Fibroblast of peridontal ligament (primary cell): ENCODE results near the gene ESPN.
"Not testable (repeated sequence)": the region's sequence is repeated elsewhere in the genome, so short reads cannot be mapped to it uniquely, and the experiment has no call there.

Source experiments
- DNase-seq: peaks from one replicate; pipeline ENCODE4 v3.0.0-alpha.2; 2010; ENCODE audit errors: extremely low read depth

Gene ESPN

DNA sequence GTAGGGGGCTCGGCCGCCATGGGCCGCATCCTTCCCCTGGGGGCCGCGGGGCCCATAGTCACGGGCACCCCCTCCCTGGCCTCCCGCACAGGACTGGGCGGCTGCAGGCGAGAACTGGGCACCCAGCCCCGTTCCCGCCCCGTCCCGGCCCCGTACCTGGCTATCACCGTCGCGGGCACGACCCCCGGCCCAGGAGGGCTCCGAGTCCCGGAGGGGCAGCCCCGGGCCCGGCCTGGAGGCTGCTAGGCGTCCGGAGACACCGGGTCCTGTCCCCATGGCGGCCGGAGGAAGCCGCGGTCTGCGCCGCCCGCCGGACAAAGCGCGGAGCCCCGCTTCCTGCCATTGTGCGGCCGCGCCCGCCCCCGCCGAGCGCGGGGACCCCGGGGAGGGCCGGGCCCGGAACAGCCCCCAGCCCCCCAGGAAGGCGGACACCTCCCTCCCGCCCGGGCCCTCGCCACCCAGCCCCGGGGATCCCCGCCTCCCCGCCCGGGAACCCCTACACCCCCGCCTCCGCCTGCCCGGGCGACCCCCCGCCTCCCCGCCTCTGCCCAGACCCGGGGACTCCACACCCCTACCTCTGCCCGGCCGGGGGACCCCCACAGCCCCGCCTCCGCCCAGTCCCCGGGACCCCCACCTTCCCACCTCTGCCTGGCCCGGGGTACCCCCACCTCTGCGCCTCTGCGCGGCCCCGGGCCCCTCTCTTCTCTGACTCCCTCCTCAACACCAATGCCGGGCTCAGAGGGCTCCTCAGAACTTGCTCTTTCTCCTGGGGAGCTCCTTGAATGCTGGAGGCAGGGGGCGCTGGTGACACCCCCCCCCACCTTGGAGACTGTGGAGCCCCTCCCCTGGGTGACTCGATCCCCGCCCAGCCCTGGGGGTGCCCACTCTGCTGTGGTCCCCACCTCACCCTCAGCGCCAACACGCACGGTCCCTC lies 60.9 kb downstream of the ESPN start:
- no peak for DNase-seq

DNA sequence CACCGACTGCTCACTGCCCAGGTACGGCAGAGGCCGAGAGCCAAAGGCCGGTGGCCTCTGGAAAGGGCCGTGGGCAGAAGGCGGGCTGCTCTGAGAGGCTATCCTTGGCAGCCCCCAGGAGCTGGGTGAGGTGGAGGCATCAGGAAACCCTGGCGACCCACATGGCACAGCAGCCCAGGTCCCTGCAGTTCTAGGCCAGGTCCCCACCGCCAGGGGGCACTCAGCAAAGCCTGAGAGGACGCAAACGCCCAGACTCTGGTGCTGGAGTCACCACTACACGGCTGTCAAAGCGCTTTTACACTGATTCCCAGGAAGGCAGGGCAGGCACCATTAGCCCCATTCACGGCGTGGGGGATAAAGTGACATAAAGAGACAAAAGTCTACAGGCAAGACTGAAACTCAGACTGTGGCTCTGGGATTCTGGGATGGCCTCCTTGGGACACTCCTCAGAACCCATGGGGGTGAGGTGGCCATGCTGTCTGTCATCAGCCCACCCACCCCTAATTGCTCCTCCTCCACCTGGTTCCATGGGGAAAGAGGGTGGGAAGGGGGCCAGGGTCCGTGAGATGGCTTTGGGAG lies 61.9 kb downstream of the ESPN start:
- peak; percentile 74 for DNase-seq

DNA sequence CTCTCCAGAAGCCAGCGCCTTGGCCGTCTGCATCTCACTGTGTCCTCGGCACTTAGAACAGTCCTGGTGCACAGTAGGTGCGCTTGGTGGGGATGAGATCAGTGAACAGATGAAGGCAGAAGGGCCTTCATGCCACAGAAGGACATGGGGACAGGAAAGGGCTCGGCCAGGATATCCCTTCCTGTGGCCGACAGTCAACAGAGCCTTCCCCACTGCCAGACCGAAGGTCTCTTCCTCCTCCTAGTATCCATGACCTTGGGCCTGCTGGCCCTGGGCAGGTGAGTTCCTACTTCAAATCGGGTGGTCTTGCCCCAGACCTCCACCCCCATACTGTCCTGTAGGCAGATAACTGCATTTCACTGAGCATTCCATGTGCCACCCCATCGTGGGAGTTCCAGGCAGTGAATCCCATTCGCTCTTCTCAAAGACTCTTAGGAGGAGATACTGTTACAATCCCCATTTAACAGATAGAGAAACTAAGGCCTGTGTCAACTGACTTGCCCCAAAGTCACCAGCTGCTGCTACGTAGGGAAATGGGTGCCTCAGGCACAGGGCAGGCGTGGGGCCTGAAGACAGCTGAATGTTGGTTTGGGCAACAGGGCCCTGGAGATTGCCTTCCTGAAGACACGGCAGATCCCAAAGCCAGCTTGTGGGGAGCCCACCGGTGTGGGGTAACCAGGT lies 63.4 kb downstream of the ESPN start:
- DNase-seq, result no peak

DNA sequence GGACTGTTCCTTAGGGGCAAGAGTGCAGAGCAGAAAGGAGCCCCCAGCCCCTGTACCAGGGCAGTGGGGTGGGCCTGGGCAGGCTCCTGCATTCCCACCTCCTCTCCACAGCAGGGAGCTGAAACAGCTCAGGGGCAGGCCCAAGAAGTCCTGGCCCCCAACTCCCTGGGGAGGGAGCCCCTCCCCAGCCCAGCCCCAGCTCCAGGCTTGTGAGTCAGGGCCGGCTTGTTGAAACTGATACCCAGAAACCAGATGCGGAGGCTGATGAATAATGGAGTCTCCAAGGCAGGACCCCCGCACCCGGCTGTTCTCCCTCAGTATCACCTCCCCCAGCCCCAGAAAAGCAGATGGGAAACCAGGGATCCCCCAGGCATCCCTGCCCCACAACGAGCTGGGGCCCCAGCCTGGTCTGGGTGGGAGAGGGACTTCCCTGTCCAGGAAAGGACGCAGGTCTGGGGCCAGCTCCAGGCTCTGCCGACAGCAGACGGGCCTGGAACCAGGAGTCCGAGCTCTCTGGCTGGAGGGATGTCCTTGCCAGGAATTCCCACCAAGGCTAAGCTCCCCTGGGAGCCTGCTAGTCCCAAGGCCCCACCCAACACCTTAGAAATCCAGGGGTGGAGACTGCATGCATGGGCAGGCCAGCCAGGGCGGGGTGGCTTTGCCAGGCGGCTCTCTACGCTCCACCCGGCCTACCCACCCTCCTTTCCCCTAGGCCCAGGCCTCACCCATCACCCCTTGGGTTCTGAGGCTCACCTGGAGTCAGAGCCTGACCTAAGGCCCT lies 64.2 kb downstream of the ESPN start:
- DNase-seq, result no peak

DNA sequence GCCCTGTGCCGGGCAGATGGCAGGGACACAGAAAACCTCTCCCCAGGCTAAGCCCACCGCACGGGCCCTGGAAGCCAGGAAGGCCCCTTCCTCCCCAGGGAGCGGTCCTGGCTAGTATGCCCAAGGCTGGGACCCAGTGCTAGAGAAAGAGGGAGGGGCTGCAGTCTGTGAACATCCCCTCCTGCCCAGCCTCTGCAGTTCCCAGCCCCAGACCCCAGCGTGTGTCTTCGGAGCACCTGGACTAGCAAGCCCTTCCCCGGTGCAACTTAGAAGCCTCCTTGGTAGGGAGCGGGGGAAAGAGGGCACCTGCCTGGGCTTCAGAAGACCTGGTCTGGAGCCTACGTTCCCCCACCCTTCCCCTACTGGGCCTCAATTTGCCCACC lies 64.8 kb downstream of the ESPN start:
- DNase-seq, result no peak

DNA sequence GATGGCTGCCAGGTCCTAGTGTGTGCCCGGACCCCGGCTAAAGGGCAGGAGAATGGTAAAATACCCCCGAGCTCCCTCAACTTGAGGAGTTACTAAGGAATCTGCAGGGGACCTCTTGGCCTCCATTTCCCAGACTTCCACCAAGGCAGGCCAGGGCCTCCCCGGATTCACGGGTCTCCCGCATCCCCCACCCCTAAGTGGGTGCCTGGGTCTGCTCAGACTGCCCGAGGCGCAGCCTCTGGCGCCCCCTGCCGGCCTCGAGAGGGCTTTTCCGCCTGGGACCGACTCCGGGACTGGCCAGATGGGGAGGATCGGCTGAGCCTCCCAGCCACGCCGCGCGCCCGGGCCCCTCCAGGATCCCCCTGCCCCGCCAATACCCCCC lies 65.2 kb downstream of the ESPN start:
- DNase-seq, result peak; percentile 62

DNA sequence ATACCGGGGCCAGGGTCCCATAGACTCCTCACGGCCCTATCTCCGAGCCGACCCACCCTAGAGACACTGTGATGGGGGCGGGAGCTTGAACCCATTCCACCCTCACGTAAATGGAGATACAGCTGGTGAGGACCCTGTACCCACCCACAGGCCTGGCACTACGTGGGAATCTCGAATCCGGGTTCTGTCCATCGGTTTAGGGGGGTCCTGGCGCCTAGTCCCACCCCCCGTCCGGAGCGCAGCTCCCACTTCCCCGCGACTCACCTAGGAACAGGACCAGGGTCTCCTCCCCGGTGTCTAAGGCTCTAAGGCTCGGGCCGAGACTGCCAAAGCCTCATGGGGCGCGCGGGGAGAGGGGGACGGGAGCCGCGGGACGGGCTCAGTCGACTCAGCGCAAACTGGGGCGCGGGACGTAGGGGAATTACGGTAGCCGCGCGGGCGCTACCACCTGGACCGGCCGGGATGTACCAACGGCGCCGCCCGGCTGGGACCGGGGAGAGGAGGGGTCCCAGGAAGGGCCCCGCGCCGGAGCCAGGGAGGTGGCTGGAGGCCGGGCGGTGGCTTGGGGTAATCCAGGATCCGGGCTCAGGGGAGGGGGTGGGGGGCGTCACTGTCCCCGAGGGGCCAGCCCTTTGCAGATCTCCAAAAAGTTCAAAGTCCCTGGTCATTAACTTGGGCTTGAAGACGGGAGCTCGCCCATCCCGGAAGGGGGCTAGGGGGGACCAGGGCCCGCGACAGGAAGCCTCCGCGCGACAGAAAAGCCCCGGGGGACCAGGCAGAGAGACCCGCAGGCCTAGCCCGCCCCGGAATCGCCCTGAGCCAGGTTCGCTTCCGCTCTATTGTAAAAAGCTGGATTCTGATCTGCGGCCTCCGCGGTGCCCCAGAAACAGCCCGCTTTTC lies 65.9 kb downstream of the ESPN start:
- peak; percentile 54 for DNase-seq

DNA sequence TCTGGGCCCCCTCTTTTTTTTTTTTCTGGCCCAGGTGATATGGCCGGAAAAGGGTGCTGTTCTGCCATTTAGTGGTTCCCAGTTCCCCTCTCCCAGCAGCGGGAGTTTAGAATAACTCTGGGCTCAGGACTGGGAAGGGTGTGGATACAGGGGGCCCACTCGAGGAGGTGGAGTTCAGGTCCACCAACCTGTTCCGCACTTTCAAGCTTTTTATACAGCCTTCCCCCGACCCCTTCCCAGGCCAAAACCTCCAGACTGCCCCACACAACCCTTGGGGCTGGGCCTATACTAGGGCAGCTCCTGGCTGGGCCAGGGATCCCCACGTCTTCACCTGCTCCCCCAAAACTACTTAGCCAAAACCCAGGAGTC lies 66.5 kb downstream of the ESPN start:
- DNase-seq, result no peak

DNA sequence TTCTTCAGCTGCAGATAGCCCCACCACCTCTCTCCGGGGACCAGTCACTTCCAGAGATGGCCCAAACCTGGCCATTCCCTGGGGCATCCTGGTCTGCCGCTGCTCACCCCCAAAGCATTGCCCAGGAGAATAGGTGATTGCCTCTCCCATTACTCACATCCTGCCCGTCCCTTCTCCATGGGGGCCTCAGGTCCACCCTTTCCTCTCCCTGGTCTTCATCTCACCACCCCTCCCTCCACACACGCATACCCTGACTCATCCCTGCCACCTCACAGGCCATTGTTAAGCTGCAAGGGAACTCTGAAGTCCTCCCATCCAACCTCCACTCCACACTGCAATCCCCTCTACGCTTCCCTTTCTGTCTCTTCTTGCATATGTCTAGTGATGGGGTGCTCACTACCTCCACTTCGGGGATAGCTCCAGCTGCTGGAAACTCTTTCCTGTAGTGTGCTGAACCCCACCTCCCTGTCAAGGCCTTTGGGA lies 66.9 kb downstream of the ESPN start, which contains the start of gene PLEKHG5:
Gene PLEKHG5, minus strand, starts transcription at position 188 of the 483 bp plus-strand sequence. CDS start 14,096 bp downstream, outside the sequence.
- peak; percentile 39 for DNase-seq

DNA sequence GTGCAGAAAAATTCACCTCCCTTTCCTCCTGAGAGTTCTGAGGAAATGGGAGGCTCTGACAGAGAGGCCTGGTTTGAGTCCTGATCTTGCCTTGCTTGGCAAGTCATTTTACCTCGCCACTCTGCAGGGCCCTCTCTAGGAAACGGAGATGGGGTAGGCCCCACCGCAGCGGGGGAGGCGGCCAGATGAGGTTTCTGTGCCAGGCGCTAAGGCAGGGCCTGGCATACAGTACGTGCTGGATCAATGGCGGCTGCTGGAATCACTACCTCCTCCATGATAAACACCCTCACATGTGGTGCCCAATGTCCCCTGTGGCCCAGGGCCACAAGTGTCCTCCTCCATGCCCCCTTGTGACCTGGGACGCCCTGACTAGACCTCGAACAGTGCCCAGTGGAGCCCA lies 67.4 kb downstream of the ESPN start:
- no peak for DNase-seq

DNA sequence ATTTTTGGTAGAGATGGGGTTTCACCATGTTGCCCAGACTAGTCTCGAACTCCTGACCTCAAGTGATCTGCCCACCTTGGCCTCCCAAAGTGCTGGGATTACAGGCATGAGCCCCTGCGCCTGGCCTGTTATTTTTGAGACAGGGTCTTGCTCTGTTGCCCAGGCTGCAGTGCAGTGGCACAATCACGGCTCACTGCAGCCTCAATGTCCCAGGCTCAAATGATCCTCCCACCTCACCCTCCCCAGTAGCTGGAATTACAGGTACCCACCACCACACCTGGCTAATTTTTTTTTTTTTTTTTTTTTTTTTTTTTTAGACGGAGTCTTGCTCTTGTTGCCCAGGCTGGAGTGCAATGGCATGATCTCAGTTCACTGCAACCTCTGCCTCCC lies 69.3 kb downstream of the ESPN start:
- not testable (repeated sequence) for DNase-seq

DNA sequence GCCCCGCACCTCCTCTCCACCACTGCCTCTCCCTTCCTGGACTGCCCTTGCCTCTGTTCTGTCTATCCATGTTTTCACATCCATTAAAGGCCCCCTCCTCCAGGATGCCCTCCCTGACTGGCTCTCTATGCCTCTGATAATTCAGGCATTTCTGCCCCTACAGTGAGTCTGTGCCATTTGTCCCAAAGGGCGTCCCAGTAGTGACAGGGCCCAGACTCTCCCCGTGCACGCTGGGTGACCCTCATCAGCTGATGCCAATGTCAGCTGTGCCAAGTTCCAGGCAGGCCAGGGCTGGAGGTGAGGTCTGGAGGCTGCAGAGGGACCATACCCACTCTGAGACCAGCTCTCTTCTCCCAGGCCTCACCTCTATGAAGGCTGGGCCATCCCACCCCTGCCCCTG lies 70.1 kb downstream of the ESPN start:
- no peak for DNase-seq

DNA sequence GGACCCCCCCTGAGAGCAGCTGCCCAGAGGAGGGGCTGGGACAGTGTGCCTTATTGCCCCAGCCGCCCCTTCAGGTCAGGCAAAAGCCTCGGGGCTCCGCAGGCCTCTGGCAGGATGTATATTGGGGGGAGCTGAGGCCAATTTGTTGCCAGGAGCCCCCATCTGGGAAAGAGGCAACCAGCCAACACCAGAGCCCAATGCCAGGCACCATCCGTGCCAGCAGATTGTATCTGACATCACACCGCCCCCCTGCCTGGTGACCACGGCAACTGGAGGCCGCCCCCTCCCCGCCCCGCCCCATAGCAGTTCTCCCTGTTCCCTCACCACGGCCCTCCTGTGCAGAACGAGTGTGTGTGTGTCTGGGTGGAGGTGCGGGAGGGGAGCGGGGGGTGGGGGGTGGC lies 70.5 kb downstream of the ESPN start:
- no peak for DNase-seq

DNA sequence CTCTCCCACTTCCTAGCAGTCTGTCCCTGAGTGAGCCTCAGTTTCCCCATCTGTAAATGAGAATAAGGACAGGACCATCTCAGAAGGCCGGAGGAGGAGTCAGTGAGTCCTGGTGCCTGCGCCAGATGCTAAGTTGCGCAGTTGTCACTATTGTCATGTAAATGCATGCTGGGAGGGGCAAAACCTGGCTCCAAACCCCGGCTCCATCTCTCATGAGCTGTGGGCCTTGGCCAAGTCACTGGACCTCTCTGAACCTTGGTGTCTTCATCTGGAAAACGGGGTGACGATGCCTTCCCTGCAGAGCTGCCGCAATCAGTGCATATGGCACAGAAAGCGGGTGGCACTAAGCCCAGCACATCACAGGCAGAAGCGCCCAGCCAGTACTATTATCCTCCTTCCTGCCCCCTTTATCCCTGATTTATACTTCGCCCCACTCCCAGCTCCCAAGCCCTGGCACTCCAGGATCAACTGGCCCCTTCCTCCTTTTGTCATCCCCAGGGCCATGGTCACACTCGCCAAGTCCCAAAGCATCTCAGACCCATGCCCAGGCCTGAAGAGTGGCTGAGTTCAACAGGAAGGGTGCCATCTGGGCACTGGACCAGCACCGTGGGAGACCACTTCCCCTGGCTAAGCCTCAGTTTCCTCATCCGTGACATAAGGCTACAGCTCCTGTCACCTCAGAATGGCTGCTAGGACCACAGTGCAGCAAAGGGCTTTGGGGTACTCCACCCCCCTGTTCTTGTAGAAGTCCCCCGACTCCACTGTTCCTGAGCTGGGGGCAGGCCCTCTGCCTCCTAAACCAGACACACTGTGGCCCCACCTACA lies 71.2 kb downstream of the ESPN start:
- no peak for DNase-seq

DNA sequence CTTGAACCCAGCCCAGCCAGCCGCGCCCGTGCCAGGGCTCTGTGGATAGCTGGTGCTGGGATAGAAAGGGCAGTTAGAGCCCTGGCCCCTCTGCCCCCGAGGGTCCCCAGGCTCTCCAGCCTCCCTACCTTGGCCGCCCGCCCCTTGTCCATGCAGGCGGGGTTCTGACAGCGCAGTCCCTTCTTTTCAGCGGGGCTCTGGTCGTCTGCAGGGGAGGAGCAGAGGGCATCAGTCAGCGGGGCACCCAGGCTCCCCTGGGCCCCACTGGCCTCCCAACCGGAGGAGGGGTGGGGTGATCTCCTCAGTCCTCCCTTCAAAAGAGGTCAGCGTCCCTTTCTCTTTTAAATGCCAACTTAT lies 71.8 kb downstream of the ESPN start:
- no peak for DNase-seq

DNA sequence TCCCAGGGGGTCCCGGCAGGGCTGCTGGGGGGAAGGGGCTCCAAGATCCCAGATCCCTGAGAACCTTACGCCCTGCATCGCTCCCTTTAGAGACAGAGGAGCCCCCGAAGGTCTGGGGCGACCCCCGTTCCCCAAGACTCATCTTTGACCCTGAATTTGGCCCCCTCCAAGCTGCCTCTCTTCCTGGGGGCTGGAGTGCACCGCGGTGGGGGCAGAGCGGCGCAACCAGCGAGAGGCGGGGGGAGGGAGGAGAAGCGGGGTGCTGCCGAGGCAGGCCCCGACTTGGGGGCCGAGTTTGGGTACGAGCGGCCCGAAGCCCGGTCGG lies 72.3 kb downstream of the ESPN start:
- DNase-seq, result no peak

DNA sequence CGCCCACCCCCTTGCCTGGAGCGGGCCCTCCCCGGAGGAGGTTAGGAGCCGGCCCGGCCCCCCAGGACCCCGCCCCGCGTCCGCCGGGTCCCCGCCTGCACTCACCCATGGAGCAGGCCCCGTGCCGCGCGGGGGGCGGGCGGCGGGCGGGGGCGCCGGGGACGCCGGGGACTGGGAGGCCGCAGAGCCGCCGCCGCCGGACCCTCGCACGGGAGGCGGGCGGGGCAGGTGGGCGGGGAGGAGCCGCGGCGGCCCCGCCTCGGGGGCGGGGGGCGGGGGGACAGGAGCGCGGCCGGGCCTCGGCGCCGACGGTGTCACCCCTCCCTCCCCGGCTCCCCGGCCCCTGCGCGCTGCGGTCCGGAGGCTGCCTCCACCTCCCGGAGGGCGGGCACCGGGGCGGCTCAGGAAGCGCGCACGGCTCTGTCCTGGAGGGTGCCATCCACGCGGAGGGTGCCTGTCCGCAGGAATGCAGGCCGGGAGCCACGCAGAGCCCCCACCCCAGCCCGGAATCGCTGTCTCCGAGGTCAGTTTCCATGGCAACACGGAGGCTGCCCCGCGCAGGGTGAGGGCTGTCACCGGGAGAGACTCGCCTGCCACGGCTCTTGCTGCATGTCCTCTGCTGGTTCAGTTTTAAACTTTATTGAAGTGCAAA lies 72.8 kb downstream of the ESPN start:
- DNase-seq, result no peak

DNA sequence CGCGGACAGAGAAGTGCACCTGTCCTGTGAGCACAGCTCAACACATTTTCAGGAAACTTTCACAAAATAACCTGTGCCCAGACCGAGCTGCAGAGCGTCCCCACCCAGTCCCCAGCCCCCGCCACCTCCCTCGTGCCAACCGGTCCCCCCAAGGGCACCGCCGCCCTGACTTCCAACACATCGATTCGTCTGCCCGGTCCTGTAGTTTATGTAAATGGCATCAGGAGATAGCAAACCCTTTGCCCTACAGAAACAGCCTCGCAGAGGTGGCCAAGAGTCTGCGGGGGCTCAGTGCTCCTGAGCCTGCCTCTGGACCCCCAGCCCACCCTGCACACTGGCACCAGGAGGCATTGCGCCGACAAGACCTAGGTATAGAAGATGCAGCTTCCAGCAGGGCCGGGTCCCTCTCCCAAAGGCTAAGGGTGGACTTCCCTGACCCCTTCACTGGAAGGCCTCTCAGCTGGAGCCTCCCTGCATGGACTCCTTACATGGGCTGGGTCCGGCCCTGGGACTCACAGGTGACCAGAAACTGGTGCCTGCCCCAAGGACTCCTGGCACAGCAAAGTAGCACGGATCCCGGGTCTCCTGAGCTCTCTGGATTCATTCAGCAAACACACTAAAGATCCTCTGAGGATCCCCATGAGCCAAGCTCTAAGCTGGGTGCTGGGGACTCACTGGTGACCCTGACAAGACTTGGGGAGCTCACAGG lies 73.4 kb downstream of the ESPN start:
- DNase-seq, result no peak

DNA sequence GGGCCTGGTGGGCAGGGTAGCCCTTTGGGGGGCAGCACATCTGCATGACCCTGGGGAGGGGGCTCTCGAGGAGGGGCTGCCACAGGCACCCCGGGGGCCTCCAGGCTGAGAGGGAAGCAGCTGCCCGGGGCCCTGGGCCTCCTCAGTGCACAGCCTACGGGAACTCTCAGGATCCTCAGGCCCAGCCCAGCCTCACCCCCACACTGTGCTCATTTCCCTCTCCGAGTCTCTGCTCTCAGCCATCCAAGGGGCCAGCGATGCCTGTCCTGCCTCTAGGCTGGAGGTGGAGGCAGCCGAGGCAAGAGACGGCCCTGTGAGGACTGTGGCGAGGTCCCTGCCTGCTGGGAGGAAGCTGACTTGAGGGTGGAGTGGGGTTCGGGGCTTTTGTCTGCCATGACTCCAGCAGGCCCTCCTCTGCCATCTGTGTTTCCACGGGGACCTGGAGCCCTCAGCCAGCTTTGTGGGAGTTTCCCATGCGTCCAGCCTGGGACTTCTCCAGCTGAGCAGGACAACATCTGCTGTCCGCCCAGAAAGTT lies 74.1 kb downstream of the ESPN start:
- no peak for DNase-seq
